ENCODE results near the gene HSF4.

The HSF4 gene

DNA sequence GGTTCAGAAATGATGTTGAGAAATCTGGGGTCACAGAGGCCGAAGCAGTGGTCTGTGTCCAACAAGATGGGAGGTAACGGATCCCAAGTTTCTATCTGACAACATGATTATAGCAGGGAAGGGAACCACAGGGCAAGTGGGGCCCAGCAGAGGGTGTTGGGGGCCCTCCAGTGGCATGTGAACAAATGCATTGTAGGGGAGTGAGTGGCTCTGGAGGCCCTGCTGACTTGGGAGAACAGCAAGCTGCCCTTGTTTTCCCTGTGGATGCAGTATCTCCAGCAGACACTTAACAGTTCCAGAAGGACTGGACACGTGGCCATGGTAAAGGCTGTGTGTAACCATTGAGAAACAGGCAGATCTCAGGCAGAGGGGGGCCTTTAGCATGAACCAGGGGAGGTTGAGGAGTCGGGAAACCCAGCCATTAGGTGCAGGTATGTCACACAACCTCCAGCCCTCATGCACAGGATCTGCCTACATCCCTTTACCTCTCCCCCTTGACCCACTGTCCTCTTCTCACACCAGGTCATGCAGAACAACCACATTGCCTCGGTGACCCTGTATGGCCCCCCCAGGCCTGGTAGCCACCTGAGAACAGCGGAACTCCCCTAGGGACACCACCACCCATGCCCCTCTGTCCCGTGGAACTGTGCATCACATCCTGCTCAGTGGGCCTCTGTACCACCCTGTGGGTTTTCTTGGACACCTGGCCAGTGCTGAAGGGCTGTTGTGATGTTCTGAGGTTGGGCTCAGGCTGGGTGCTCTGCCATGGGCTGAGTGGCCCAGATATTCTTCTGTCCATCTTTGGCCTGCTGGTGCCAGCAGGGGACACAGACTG, 17.8 kb upstream of the HSF4 start:
- H3K27ac Mint-ChIP-seq: no peak overlapping the region
- H3K4me3 Mint-ChIP-seq: no peak overlapping the region
- peaks cover 73% of the 10 kb centered on the region for H3K36me3 Mint-ChIP-seq (ENCODE audit: low read depth)
- H3K4me1 Mint-ChIP-seq (ENCODE audit: low read depth): peaks cover 6% of the 10 kb centered on the region
- DNase-seq: no peak
- no peaks in the 10 kb centered on the region for H3K9me3 Mint-ChIP-seq
- H3K27me3 Mint-ChIP-seq: peaks cover 14% of the 10 kb centered on the region

DNA sequence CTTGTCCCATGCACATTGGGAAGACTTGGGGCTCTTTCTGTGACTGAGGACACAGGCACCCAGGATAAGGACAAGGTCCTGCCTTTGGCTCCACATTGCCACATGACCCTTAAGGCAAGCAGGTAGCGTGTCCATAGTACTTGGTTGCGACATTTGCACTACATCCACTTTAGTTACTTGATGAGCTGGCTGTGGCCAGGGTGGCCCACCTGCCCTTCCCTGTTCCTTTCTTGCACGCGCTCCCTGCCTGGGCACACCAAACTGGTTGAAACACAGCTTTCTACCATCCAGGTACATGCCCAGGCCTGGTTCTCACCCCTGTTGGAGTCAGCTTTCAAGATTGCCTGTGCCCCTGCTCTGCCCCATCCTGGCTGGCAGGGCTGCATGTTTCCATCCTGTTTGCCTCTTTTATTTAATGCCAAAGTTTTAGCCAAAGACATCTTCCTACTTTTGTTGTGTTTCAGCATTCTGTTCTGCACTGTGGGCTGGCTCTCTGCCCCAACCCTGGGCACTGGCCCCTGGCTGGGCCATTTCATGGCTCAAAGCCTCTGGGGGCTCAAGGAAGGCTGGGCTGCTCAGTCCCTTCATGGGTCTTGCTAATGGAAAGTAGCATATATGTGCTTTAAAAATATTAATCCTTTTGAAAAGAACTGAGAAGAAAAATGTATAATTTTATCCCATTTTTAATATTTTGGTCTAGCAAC, 17.0 kb upstream of the HSF4 start:
- Mint-ChIP-seq H3K4me3 (no peak overlapping the region), H3K4me1 (ENCODE audit: low read depth) (peaks cover 6% of the 10 kb centered on the region), H3K27ac (no peak overlapping the region), H3K27me3 (peaks cover 15% of the 10 kb centered on the region), H3K9me3 (no peaks in the 10 kb centered on the region), H3K36me3 (ENCODE audit: low read depth) (peaks cover 65% of the 10 kb centered on the region)
- no peak for DNase-seq

DNA sequence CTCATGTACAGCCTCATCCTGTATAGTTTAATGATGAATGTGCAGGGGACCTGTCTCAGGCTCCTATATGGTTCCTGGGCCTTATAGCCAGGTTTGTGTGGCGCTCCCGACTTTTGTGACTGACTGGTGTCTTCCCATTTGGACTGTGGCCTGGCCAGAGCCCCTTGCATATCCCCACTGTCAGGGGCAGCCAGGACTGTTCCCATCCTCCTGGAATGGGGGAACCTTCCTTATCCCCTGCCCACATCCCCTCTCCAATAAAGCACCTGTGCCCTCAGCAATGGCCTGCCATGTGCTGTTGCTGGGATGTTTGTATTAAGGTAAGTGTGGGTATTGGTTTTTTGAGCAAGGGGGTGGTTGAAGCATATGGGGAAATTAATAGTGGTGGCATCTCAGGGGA, 16.3 kb upstream of the HSF4 start:
- H3K27ac Mint-ChIP-seq: no peak overlapping the region
- H3K36me3 Mint-ChIP-seq (ENCODE audit: low read depth): peaks cover 59% of the 10 kb centered on the region
- H3K4me3 Mint-ChIP-seq: no peak overlapping the region
- H3K27me3 Mint-ChIP-seq: peaks cover 20% of the 10 kb centered on the region
- no peak for DNase-seq
- no peaks in the 10 kb centered on the region for H3K9me3 Mint-ChIP-seq
- H3K4me1 Mint-ChIP-seq (ENCODE audit: low read depth): peaks cover 10% of the 10 kb centered on the region

- Mint-ChIP-seq H3K9me3 (no peaks in the 10 kb centered on the region), H3K36me3 (ENCODE audit: low read depth) (peaks cover 55% of the 10 kb centered on the region), H3K4me1 (ENCODE audit: low read depth) (peaks cover 11% of the 10 kb centered on the region), H3K27me3 (peaks cover 20% of the 10 kb centered on the region), H3K27ac (no peak overlapping the region), H3K4me3 (no peak overlapping the region)
- no peak for DNase-seq
Measured at GRCh38 chr16:67148656-67149275, 15.8 kb upstream of the HSF4 start.

DNA sequence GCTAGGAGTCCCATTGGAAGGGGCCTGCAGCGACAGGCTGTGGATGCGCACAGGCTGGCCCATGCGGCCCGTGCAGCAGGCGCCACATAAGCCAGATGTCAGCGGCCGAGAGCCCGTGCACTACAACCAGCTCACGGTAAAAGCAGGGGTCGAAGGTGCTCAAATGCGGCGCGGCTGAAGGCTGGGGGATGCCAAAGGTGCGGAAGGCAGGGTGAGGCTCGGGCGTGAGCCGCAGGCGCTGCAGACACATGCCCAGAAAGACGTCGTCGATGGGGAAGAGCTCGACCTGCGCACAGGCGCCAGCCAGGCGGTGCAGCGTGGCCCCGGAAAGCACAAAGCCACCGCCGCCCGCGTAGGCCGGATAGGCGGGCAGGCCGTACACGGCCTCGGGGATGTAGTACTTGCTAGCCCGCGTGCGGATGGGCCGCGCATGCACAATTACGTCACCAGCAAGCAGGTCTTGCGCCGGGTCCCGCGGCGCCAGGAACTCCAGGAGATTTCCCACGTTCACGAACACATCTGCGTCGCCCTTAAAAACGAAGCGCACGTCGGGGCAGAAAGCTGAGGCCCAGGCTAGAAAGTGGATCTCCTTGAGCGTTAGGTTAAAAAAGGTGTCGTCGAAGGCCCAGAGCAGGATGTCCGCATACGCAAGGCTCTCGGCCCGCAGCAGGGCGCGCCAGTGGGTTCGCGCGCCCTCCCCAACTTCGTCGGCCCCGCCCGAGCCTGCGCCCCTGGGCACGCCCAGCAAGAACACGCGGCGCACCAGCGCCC, 15.1 kb upstream of the HSF4 start:
- Mint-ChIP-seq H3K9me3 (no peaks in the 10 kb centered on the region), H3K4me3 (no peak overlapping the region), H3K36me3 (ENCODE audit: low read depth) (peaks cover 50% of the 10 kb centered on the region), H3K27ac (no peak overlapping the region), H3K4me1 (ENCODE audit: low read depth) (peaks cover 13% of the 10 kb centered on the region), H3K27me3 (peaks cover 20% of the 10 kb centered on the region)
- no peak for DNase-seq

- H3K27ac Mint-ChIP-seq: no peak overlapping the region
- DNase-seq: peak; percentile 70
- H3K36me3 Mint-ChIP-seq (ENCODE audit: low read depth): peaks cover 43% of the 10 kb centered on the region
- no peaks in the 10 kb centered on the region for H3K9me3 Mint-ChIP-seq
- peak overlapping the region; percentile 67 for H3K4me3 Mint-ChIP-seq
- H3K4me1 Mint-ChIP-seq (ENCODE audit: low read depth): peaks cover 15% of the 10 kb centered on the region
- peaks cover 20% of the 10 kb centered on the region for H3K27me3 Mint-ChIP-seq
Measured at GRCh38 chr16:67150047-67150832, 14.3 kb upstream of the HSF4 start.

DNA sequence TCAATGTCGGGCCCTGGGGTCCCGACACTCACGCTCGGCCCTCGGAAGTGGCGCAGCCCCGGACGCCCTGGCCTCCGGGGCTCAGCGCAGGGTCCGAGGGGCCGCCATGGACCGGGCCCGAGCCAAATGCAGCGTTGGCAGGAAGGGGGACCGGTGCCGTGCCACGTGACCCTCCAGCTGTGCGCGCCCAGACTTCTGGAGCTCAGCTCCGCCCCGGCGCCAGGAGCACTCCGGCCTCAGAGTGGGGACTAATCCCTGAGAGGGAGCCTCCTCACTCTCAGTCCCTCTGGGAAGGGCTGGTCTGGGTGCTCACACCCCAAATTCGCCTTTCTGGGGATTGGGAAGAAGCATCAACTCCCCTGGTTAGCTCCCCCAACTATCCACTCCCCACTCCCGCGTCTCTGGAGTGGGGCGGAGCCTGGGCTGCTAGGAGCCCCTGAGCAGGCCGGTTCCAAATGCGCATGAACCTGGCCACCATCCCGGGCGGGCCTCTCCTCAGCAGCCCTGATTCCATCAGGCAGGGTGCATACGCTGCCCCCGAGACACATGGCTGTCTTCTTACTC, 13.6 kb upstream of the HSF4 start, which contains the start of gene B3GNT9:
Gene B3GNT9 (minus strand): TSS at position 166 of the 564 bp plus-strand sequence. CDS start 513 bp downstream, outside the sequence.
- Mint-ChIP-seq H3K36me3 (ENCODE audit: low read depth) (peaks cover 37% of the 10 kb centered on the region), H3K9me3 (no peaks in the 10 kb centered on the region), H3K27me3 (peaks cover 20% of the 10 kb centered on the region), H3K4me3 (peak within 1 kb of the TSS; percentile 67), H3K27ac (peak within 1 kb of the TSS; percentile 33), H3K4me1 (ENCODE audit: low read depth) (peaks cover 19% of the 10 kb centered on the region)
- DNase-seq: peak; percentile 69

DNA sequence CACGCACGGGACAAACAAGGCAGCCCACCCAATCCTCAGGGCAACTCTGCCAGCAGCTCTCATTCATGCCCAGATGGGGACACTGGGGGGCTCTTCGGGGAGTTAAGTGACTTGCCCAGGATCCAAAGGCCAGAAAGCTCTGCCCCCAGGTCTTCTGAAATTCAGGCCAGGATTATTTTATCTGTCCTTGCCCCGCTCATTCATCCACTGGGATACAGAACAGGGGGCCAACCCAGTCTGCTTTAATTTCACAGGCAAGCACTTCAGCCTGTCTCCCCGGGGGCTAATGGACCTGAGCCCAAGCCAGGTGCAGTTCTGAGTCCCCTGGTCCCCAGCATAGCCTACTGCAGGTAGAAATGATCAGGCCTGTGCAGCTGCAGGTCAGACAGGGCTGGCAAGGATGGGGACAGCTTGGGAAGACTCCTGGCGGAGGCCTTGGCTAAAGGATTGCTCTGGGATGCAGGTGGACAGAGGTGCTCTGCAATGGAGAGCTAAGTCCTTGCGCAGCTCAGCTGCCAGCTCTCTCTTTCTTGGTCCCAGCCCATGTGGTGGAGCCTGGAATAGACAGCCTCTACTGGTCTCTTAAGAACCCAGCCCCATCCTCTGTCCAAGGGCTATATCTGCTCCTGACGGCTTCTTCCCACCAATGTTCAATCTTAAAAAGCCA, 13.0 kb upstream of the HSF4 start:
- Mint-ChIP-seq H3K4me3 (peak overlapping the region; percentile 67), H3K36me3 (ENCODE audit: low read depth) (peaks cover 30% of the 10 kb centered on the region), H3K9me3 (no peaks in the 10 kb centered on the region), H3K27ac (no peak overlapping the region), H3K27me3 (peaks cover 20% of the 10 kb centered on the region), H3K4me1 (ENCODE audit: low read depth) (peaks cover 25% of the 10 kb centered on the region)
- no peak for DNase-seq

- H3K9me3 Mint-ChIP-seq: no peaks in the 10 kb centered on the region
- peak overlapping the region; percentile 67 for H3K4me3 Mint-ChIP-seq
- no peak overlapping the region for H3K27ac Mint-ChIP-seq
- DNase-seq: no peak
- H3K4me1 Mint-ChIP-seq (ENCODE audit: low read depth): peaks cover 49% of the 10 kb centered on the region
- H3K27me3 Mint-ChIP-seq: peaks cover 13% of the 10 kb centered on the region
- peaks cover 6% of the 10 kb centered on the region for H3K36me3 Mint-ChIP-seq (ENCODE audit: low read depth)
Measured at GRCh38 chr16:67154578-67155294, 9.8 kb upstream of the HSF4 start.

GRCh38 chr16:67155295-67156142, 9.0 kb upstream of the HSF4 start:
- no peaks in the 10 kb centered on the region for H3K9me3 Mint-ChIP-seq
- H3K4me3 Mint-ChIP-seq: peak overlapping the region; percentile 67
- peaks cover 52% of the 10 kb centered on the region for H3K4me1 Mint-ChIP-seq (ENCODE audit: low read depth)
- H3K36me3 Mint-ChIP-seq (ENCODE audit: low read depth): peaks cover 12% of the 10 kb centered on the region
- peaks cover 13% of the 10 kb centered on the region for H3K27me3 Mint-ChIP-seq
- peak; percentile 88 for DNase-seq
- H3K27ac Mint-ChIP-seq: no peak overlapping the region

DNA sequence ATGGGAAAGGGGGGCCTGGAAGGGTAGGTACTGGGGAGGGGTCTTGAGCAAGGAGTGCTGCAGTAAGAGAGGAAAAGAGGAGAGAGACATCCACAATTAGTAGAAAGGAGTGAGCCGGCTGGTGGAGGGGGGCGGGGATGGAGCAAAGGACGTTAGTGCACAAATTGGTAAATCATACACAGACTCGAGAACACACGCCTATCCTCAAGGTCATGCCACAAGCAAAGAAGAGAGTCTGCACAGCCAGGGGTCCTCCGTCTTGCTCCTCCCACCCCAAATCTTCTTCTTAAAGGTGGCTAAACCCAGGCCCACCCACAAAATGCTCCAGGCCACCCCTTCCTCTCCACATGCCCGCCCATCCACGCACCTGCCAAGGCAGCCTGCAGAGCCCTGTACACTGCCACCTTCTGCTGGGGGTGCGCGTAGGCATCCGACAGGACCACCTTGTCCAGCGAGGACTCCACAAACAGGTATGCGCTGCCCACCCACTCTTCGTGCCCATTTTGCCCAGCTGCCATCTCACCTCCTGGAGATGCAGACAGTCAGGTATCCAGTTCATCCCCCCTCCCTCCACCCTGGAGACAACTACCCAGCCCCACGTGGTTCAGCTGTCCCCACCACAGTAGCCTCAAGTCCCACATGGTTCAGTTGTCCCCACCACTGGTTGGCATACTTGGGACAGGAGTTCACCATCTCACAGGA, 8.3 kb upstream of the HSF4 start:
- Mint-ChIP-seq H3K27ac (no peak overlapping the region), H3K4me1 (ENCODE audit: low read depth) (peaks cover 54% of the 10 kb centered on the region), H3K9me3 (no peaks in the 10 kb centered on the region), H3K36me3 (ENCODE audit: low read depth) (peaks cover 17% of the 10 kb centered on the region), H3K4me3 (no peak overlapping the region), H3K27me3 (peaks cover 12% of the 10 kb centered on the region)
- DNase-seq: no peak
